GM12873 (cell line): ENCODE data around the gene KHDC1.

Experiments used
- TF ChIP-seq, protein P1 (sequence below): IDR thresholded peaks from 2 replicates; pipeline ENCODE4 v1.5.1; 2012; ENCODE audit warnings: low read depth, mild to moderate bottlenecking, moderate library complexity, low read length, control low read depth; ENCODE audit not compliant: insufficient read depth; ENCODE audit errors: missing control alignments

The KHDC1 gene

DNA sequence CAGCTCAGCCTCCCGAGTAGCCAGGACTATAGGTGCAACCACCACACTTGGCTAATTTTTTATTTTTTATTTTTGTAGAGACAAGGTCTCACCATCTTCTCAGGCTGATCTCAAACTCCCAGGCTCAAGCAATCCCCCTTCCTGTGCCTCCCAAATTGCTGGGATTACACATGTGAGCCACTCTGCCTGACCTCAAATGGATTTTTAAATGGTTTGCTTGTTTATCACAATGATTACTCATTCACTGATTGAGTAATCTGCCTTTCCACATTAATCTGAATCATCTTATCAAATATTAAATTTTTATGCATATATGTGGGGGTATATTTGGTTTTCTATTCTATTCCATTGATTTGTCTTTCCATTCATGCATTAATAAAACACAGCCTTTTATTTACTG is 28.3 kb downstream of the KHDC1 start:
- TF ChIP-seq, protein P1, sequence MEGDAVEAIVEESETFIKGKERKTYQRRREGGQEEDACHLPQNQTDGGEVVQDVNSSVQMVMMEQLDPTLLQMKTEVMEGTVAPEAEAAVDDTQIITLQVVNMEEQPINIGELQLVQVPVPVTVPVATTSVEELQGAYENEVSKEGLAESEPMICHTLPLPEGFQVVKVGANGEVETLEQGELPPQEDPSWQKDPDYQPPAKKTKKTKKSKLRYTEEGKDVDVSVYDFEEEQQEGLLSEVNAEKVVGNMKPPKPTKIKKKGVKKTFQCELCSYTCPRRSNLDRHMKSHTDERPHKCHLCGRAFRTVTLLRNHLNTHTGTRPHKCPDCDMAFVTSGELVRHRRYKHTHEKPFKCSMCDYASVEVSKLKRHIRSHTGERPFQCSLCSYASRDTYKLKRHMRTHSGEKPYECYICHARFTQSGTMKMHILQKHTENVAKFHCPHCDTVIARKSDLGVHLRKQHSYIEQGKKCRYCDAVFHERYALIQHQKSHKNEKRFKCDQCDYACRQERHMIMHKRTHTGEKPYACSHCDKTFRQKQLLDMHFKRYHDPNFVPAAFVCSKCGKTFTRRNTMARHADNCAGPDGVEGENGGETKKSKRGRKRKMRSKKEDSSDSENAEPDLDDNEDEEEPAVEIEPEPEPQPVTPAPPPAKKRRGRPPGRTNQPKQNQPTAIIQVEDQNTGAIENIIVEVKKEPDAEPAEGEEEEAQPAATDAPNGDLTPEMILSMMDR, result no peak

DNA sequence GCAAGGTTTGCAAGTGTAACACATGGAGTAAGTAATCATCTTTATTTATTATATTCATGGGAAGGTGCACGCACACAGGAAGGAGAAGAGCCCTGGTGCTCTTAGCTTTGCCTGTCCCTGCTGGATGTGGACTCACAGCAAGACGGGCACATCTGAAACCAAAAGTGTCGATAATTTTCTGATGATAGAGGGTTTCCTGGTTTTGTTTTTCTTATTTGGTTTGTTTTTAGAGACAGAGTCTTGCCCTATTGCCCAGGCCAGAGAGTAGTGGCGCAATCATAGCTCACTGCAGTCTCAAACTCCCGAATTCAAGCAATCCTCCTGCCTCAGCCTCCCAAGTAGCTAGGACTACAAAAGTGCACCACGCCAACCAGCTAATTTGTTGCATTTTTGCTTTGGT is 29.9 kb downstream of the KHDC1 start:
- TF ChIP-seq, protein P1, result no peak

DNA sequence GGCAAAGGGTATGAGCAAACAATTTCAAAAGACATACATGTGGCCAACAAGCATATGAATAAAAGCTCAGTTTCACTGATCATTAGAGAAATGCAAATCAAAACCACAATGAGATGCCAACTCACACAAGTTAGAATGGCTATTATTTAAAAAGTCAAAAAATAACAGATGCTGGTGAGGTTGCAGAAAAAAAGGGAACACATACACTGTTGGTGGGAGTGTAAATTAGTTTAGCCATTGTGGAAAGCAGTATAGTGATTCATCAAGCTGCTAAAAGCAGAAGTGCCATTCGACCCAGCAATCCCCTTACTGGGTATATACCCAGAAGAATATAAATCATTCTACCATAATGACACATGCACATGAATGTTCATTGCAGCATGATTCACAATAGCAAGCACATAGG is 31.0 kb downstream of the KHDC1 start:
- TF ChIP-seq, protein P1, result no peak

DNA sequence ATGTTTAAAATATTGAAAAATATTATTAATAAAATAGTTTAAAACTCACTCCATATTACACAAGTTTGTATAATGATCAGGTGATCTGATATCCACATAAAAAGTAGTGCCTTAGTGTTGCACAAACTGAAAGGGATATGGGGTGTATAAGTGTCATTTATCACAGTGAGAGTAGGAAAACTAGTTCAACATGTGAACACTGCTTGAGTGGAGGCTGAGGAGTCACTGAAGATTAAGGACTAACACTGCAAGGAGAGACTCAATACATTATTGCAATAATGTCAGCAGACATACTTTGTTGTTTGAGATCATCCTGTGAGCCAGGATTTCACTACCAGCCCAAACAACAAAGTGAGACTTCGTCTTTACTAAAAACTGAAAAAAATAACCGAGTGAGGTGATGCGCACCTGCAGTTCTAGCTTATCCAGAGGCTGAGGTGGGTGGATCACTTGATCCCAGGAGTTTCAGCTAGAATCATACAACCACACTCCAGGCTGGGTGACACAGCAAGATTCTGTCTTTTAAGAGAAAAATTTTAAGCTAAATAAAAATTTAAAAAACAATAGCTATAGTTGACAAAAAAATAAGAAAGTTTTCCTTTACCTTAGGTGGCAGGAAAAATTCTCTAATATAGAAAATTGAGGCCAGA is 35.3 kb downstream of the KHDC1 start:
- TF ChIP-seq, protein P1, result no peak

DNA sequence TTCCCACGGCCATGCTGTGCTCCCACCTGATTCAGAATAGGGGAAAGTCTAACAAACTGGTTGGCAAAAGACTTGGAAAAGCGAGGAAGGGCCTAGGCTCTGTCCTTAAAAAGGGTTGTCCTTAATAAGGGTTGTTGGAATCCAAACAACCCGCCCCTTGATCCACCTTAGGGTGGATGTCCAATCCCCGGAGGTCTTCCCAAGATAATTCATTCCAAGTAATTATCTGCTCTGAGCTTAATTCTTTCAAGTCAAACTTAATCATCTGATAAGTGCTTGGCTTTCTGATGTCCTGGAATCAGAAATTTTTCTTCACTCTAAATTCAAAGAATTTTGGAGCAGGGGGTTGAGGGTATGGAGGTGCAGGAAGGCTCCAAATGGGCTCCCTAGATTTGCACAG is 37.6 kb downstream of the KHDC1 start, which contains the start of gene KHDC1L:
Gene KHDC1L (minus strand): TSS at position 101 of the 400 bp plus-strand sequence. CDS start 88 bp downstream, at position 13.
- TF ChIP-seq, protein P1, result no peak

DNA sequence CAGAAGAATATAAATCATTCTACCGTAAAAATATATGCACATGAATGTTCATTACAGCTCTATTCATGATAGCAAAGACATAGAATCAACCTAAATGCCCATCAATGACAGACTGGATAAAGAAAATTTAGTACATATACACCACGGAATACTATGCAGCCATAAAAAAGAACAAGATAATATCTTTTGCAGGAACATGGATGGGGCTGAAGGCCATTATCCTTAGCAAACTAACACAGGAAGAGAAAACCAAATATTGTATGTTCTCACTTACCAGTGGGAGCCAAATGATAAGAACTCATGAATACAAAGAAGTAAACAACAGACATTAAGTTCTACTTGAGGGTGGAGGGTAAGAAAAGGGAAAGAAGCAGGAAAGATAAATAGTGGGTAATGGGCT is 46.1 kb downstream of the KHDC1 start:
- TF ChIP-seq, protein P1, result no peak

DNA sequence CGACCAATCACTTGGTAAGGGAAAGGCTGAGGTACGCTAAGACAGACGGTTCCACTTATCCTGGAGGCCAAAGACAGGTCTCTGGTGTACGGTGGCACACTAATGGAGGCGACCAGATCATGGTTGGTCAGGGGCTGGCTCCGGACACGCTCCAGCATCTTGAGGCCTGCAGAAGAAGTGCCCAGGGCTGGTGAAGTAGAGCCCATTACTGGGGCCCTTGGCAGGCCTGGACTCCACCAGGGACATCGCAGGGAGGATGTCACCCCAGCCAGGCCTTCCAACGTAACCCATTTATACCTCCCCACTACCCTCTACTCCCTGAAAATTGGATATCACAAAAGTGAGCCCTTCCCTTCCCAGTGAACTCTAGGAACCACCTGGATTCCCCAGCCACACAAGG is 53.9 kb downstream of the KHDC1 start:
- TF ChIP-seq, protein P1, result no peak
